H9 (cell line): ENCODE data around the gene MTARC1. TPM values are rescaled to one million over a fixed set of nuclear protein-coding genes. Genes with fewer than 3 reads are reported as not detected.

Source experiments
- DNase-seq: peaks from one replicate; pipeline ENCODE4 v3.0.0-alpha.2; 2017
- H2AFZ ChIP-seq: one replicate; pipeline ENCODE4 v1.6.1; 2013; ENCODE audit warnings: mild to moderate bottlenecking, low read length, control low read depth, moderate library complexity
- H2AK5ac ChIP-seq: 2 replicates; pipeline ENCODE4 v1.6.1; 2013; ENCODE audit warnings: low read length, control low read depth, mixed read lengths; ENCODE audit not compliant: insufficient read length
- H2BK120ac ChIP-seq: one replicate; pipeline ENCODE4 v1.6.1; 2013; ENCODE audit warnings: low read depth, mild to moderate bottlenecking, low read length, control low read depth, inconsistent platforms; ENCODE audit not compliant: poor library complexity, severe bottlenecking
- H2BK12ac ChIP-seq: 2 replicates; pipeline ENCODE4 v1.6.1; 2013; ENCODE audit warnings: low read length, control low read depth, mixed read lengths, low read depth; ENCODE audit not compliant: insufficient read length
- H2BK15ac ChIP-seq: 2 replicates; pipeline ENCODE4 v1.6.1; 2013; ENCODE audit warnings: low read depth, low read length, control low read depth
- H2BK20ac ChIP-seq: one replicate; pipeline ENCODE4 v1.6.1; 2013; ENCODE audit warnings: low read depth, mild to moderate bottlenecking, low read length, control low read depth, inconsistent platforms; ENCODE audit not compliant: poor library complexity, severe bottlenecking
- H2BK5ac ChIP-seq: 2 replicates; pipeline ENCODE4 v1.6.1; 2013; ENCODE audit warnings: low read length, control low read depth, mixed read lengths; ENCODE audit not compliant: insufficient read length
- H3K14ac ChIP-seq: 2 replicates; pipeline ENCODE4 v1.6.1; 2013; ENCODE audit warnings: low read length, control low read depth; ENCODE audit not compliant: insufficient read depth
- H3K18ac ChIP-seq: 2 replicates; pipeline ENCODE4 v1.6.1; 2013; ENCODE audit warnings: low read depth, mild to moderate bottlenecking, mixed read lengths, low read length, control low read depth; ENCODE audit not compliant: insufficient read length
- H3K23ac ChIP-seq: 2 replicates; pipeline ENCODE4 v1.6.1; 2013; ENCODE audit warnings: low read length, control low read depth, mixed read lengths, low read depth; ENCODE audit not compliant: insufficient read length
- H3K23me2 ChIP-seq: 2 replicates; pipeline ENCODE4 v1.6.1; 2013; ENCODE audit warnings: low read depth, mild to moderate bottlenecking, mixed read lengths, low read length, control low read depth; ENCODE audit not compliant: insufficient read length, poor library complexity, severe bottlenecking
- H3K27ac ChIP-seq: 2 replicates; pipeline ENCODE4 v1.5.1; 2013; ENCODE audit warnings: low read length, control low read depth, mixed read lengths, low read depth; ENCODE audit not compliant: insufficient read length
- H3K27me3 ChIP-seq: 2 replicates; pipeline ENCODE4 v1.6.1; 2013; ENCODE audit warnings: low read length, control low read depth, inconsistent platforms; ENCODE audit not compliant: insufficient read depth
- H3K4ac ChIP-seq: 2 replicates; pipeline ENCODE4 v1.6.1; 2013; ENCODE audit warnings: low read depth, mild to moderate bottlenecking, control low read depth, inconsistent platforms, low read length, moderate library complexity
- H3K4me1 ChIP-seq: 2 replicates; pipeline ENCODE4 v1.6.1; 2013; ENCODE audit warnings: low read length, control low read depth, inconsistent platforms; ENCODE audit not compliant: insufficient read depth
- H3K4me2 ChIP-seq: 2 replicates; pipeline ENCODE4 v1.6.1; 2013; ENCODE audit warnings: low read length, control low read depth, mixed read lengths; ENCODE audit not compliant: insufficient read length, insufficient read depth
- H3K56ac ChIP-seq: 2 replicates; pipeline ENCODE4 v1.6.1; 2013; ENCODE audit warnings: low read depth, mild to moderate bottlenecking, mixed read lengths, low read length, control low read depth; ENCODE audit not compliant: insufficient read length
- H3K79me1 ChIP-seq: 2 replicates; pipeline ENCODE4 v1.6.1; 2013; ENCODE audit warnings: low read depth, mild to moderate bottlenecking, moderate library complexity, low read length, control low read depth, inconsistent platforms; ENCODE audit not compliant: insufficient read depth, poor library complexity, severe bottlenecking
- H3K79me2 ChIP-seq: 2 replicates; pipeline ENCODE4 v1.6.1; 2013; ENCODE audit warnings: low read length, control low read depth, inconsistent platforms; ENCODE audit not compliant: insufficient read depth
- H3K9ac ChIP-seq: 2 replicates; pipeline ENCODE4 v1.6.1; 2013; ENCODE audit warnings: low read length, control low read depth, mixed read lengths; ENCODE audit not compliant: insufficient read length; ENCODE audit errors: extremely low read depth
- H3K9me3 ChIP-seq: one replicate; pipeline ENCODE4 v1.6.1; 2013; ENCODE audit warnings: low read depth, low read length, inconsistent platforms; ENCODE audit not compliant: control insufficient read depth
- H3T11ph ChIP-seq: one replicate; pipeline ENCODE4 v1.6.1; 2013; ENCODE audit warnings: mild to moderate bottlenecking, low read length, control low read depth, inconsistent platforms
- H4K20me1 ChIP-seq: one replicate; pipeline ENCODE4 v1.6.1; 2013; ENCODE audit not compliant: control insufficient read depth, insufficient read length, insufficient read depth
- H4K5ac ChIP-seq: 2 replicates; pipeline ENCODE4 v1.6.1; 2013; ENCODE audit warnings: low read depth, mild to moderate bottlenecking, mixed read lengths, low read length, control low read depth; ENCODE audit not compliant: insufficient read length
- H4K8ac ChIP-seq: replicated peaks from 2 replicates; pipeline ENCODE4 v1.6.1; 2013; ENCODE audit warnings: low read length, control low read depth, mixed read lengths, low read depth; ENCODE audit not compliant: insufficient read length
- H4K91ac ChIP-seq: 2 replicates; pipeline ENCODE4 v1.6.1; 2013; ENCODE audit warnings: low read depth, mild to moderate bottlenecking, moderate library complexity, mixed read lengths, low read length, control low read depth; ENCODE audit not compliant: insufficient read length
- H3K27ac Mint-ChIP-seq, 3 experiments: 2 replicates in 2 of 3; 3 replicates in 1 of 3; pipeline ENCODE4 v1.8.0; 2020 to 2021; ENCODE audit warnings: mixed read lengths in 3 of 3, mild to moderate bottlenecking in 1 of 3, moderate library complexity in 1 of 3
- H3K27me3 Mint-ChIP-seq: 2 replicates; pipeline ENCODE4 v1.8.0; 2021; ENCODE audit warnings: low read depth, mild to moderate bottlenecking, moderate library complexity, mixed read lengths
- H3K36me3 Mint-ChIP-seq, 3 experiments: 2 replicates in 2 of 3; 3 replicates in 1 of 3; pipeline ENCODE4 v1.8.0; 2020 to 2021; ENCODE audit warnings: low read depth in 3 of 3, mixed read lengths in 3 of 3; ENCODE audit not compliant: insufficient read depth in 1 of 3
- H3K4me1 Mint-ChIP-seq, 2 experiments: 2 replicates each; pipeline ENCODE4 v1.8.0; 2020; ENCODE audit warnings: mixed read lengths in 2 of 2
- H3K4me3 Mint-ChIP-seq, 2 experiments: 2 replicates in 1 of 2; 3 replicates in 1 of 2; pipeline ENCODE4 v1.8.0; 2020 to 2021; ENCODE audit warnings: mild to moderate bottlenecking in 2 of 2, mixed read lengths in 2 of 2, moderate library complexity in 1 of 2
- H3K9me3 Mint-ChIP-seq, 2 experiments: 2 replicates in 1 of 2; 3 replicates in 1 of 2; pipeline ENCODE4 v1.8.0; 2020; ENCODE audit warnings: mild to moderate bottlenecking in 2 of 2, mixed read lengths in 2 of 2, moderate library complexity in 1 of 2
- CTCF ChIP-seq: fragments of 200-600 bp; sonication (generic); conservative IDR thresholded peaks from 3 replicates; pipeline ENCODE4 v1.8.0; 2021; ENCODE audit warnings: antibody characterized with exemption, mild to moderate bottlenecking
- WGBS: extraction: QIAGEN DNeasy Blood & Tissue Kit; methylation state at CpG from one replicate; pipeline ENCODE4 v1.1.7; 2013; ENCODE audit warnings: missing lambda C conversion rate, low lambda C conversion rate, mixed read lengths; ENCODE audit not compliant: insufficient read length; ENCODE audit errors: extremely low coverage; 5-methylcytosine and 5-hydroxymethylcytosine counted together
- total RNA-seq: library from RNA; stranded (reverse); gene quantifications from 2 replicates; pipeline ENCODE4 v1.2.1, GENCODE V29; 2021

The MTARC1 gene
- total RNA-seq, 1 experiment from 2014 or later: 33.7 TPM

- Histone ChIP-seq H2BK5ac (no peak overlapping the region), H3K18ac (no peak overlapping the region), H3K4ac (no peak overlapping the region), H3K9me3 (no peaks in the 10 kb centered on the region), H3K14ac (no peak overlapping the region), H3K56ac (no peak overlapping the region), H4K8ac (no peak overlapping the region), H3K27me3 (no peaks in the 10 kb centered on the region), H3K4me1 (no peaks in the 10 kb centered on the region), H3K23ac (no peak overlapping the region), H3K9ac (no peak overlapping the region), H3K4me2 (no peak overlapping the region), H2BK20ac (no peak overlapping the region), H3K79me2 (no peaks in the 10 kb centered on the region), H3K27ac (no peak overlapping the region), H2AK5ac (no peak overlapping the region), H4K20me1 (no peaks in the 10 kb centered on the region), H3K79me1 (no peaks in the 10 kb centered on the region), H3K23me2 (no peaks in the 10 kb centered on the region), H2AFZ (no peak overlapping the region), H3T11ph (no peak overlapping the region), H2BK15ac (no peak overlapping the region), H2BK12ac (no peak overlapping the region), H4K91ac (no peak overlapping the region), H2BK120ac (no peak overlapping the region), H4K5ac (no peak overlapping the region)
- Mint-ChIP-seq H3K27me3 (no peaks in the 10 kb centered on the region), H3K9me3 (no peaks in the 10 kb centered on the region), H3K27ac (no peak overlapping the region), H3K4me1 (no peaks in the 10 kb centered on the region; a peak in 1 of 4 replicates), H3K36me3 (peaks cover 7 to 20% (median 11%) of the 10 kb centered on the region in 3 experiments; a peak in 5 of 7 replicates), H3K4me3 (no peak overlapping the region)
- no peak for TF ChIP-seq CTCF
- no CpG with 5 or more reads among the region's 3 CpGs for WGBS
- DNase-seq: no peak
Measured at GRCh38 chr1:220757441-220757840, 29.3 kb upstream of the MTARC1 start.
